ENCODE measurements around the gene TSSK3.

DNA sequence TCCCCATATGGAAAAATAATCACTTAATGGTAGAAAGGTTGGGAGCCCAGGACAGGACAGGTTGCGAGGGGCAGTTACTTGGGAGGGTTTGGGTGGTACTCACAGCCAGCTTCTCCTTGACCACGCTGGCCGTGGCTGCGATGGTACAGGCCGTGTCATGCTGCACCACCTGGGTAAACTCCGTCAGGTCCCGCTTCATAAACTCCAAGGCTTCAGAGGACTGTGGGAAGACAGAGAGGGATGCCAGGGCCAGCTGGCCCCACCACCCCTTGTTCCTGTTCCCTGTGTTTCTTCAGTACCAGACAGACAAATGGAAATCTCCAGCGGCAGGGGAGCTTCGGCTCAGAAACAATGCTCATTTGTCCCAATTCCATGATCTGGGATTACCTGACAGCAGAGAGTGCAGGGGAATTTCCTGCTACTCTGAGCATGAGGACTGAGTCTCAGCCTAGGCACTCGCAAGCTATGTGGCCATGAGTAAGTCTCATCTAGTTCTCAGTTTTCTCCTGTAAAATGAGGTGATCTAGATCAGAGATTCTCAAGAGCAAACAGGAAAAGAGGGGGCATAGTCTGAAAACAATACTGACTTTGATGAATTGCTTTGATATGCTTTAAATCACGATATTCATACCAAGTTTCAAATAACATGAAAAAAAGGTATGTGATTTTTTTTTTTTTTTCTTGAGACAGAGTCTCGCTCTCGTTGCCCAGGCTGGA, 24.5 kb downstream of the TSSK3 start:
- TF ChIP-seq RXRA (IDR thresholded peaks at IDR 0.05; ENCODE audit: insufficient read depth, low read depth, low read length) (no peak), JUND (IDR thresholded peaks at IDR 0.05; ENCODE audit: low read length) (no peak), GTF2F1 (IDR thresholded peaks at IDR 0.05; ENCODE audit: borderline replicate concordance, low read depth, low read length) (no peak), ASH2L (IDR thresholded peaks at IDR 0.05; ENCODE audit: low read length) (no peak), CREB1 (IDR thresholded peaks at IDR 0.05) (no peak), GABPA (IDR thresholded peaks at IDR 0.05; ENCODE audit: borderline replicate concordance, insufficient read depth, low read length) (no peak), EZH2 (IDR thresholded peaks at IDR 0.05; ENCODE audit: low read depth, low read length, severe bottlenecking) (no peak), KDM1A (IDR thresholded peaks at IDR 0.05; ENCODE audit: borderline replicate concordance, low read length) (no peak), MAFK (IDR thresholded peaks at IDR 0.05; ENCODE audit: low read depth, low read length) (no peak), SAP30 (IDR thresholded peaks at IDR 0.05; ENCODE audit: insufficient read depth, insufficient replicate concordance, low read length) (no peak), POLR2AphosphoS5 (IDR thresholded peaks at IDR 0.05; ENCODE audit: low read depth, low read length) (no peak), CHD2 (IDR thresholded peaks at IDR 0.05; ENCODE audit: low read length) (no peak)
- TF ChIP-seq, protein P1, sequence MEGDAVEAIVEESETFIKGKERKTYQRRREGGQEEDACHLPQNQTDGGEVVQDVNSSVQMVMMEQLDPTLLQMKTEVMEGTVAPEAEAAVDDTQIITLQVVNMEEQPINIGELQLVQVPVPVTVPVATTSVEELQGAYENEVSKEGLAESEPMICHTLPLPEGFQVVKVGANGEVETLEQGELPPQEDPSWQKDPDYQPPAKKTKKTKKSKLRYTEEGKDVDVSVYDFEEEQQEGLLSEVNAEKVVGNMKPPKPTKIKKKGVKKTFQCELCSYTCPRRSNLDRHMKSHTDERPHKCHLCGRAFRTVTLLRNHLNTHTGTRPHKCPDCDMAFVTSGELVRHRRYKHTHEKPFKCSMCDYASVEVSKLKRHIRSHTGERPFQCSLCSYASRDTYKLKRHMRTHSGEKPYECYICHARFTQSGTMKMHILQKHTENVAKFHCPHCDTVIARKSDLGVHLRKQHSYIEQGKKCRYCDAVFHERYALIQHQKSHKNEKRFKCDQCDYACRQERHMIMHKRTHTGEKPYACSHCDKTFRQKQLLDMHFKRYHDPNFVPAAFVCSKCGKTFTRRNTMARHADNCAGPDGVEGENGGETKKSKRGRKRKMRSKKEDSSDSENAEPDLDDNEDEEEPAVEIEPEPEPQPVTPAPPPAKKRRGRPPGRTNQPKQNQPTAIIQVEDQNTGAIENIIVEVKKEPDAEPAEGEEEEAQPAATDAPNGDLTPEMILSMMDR (IDR thresholded peaks at IDR 0.05; ENCODE audit: control extremely low read depth in 1 of 3, insufficient read depth in 1 of 3, low read depth in 1 of 3, low read length in 3 of 3): no peak

Data from H1 (cell line).